ENCODE measurements around the gene VGF. TPM values are rescaled to one million over a fixed set of nuclear protein-coding genes. Genes with fewer than 3 reads are reported as not detected.

The VGF gene
- total RNA-seq, 3 donors from 2014 or later: 0.38 to 0.84 (median 0.46) TPM

GRCh38 chr7:101174322-101174854 lies 9.0 kb upstream of the VGF start:
- H3K4me1 ChIP-seq (ENCODE audit: low read depth): peaks cover 26% of the 10 kb centered on the region
- intact Hi-C loops (cut with DNase I, micrococcal nuclease): no loop called here
- DNase-seq: no peak

GRCh38 chr7:101173752-101174244 lies 8.4 kb upstream of the VGF start:
- Histone ChIP-seq H3K9me3 (no peaks in the 10 kb centered on the region), H3K36me3 (ENCODE audit: low read depth) (no peaks in the 10 kb centered on the region), H3K4me1 (ENCODE audit: low read depth) (peaks cover 28% of the 10 kb centered on the region), H3K4me3 (no peak overlapping the region)
- intact Hi-C loops (cut with DNase I, micrococcal nuclease): no loop called here
- DNase-seq (peak in 1 of 3 donors; percentile 69), ATAC-seq (peak; percentile 63)
- no peak for TF ChIP-seq CTCF (IDR thresholded peaks at IDR 0.05)

More at GRCh38 chr7:101174322-101174854, 9.0 kb upstream of the VGF start:
- TF ChIP-seq CTCF (IDR thresholded peaks at IDR 0.05): no peak
- no peak for ATAC-seq
- Histone ChIP-seq H3K9me3 (no peaks in the 10 kb centered on the region), H3K4me3 (no peak overlapping the region), H3K36me3 (ENCODE audit: low read depth) (no peaks in the 10 kb centered on the region)

- Histone ChIP-seq H3K9me3 (no peaks in the 10 kb centered on the region), H3K36me3 (ENCODE audit: low read depth) (no peaks in the 10 kb centered on the region), H3K4me3 (no peak overlapping the region), H3K4me1 (ENCODE audit: low read depth) (peaks cover 28% of the 10 kb centered on the region)
- intact Hi-C loops (cut with DNase I, micrococcal nuclease): no loop called here
- ATAC-seq (peak; percentile 45), DNase-seq (peak; percentile 68 to 71 (median 68))
- no peak for TF ChIP-seq CTCF (IDR thresholded peaks at IDR 0.05)
Measured at GRCh38 chr7:101172854-101173751, 7.7 kb upstream of the VGF start.

GRCh38 chr7:101172005-101172853 lies 6.9 kb upstream of the VGF start:
- intact Hi-C loops (cut with DNase I, micrococcal nuclease): no loop called here
- no peak overlapping the region for H3K4me3 ChIP-seq

More at GRCh38 chr7:101172005-101172853, 6.9 kb upstream of the VGF start:
- TF ChIP-seq CTCF (IDR thresholded peaks at IDR 0.05): no peak
- H3K36me3 ChIP-seq (ENCODE audit: low read depth): no peaks in the 10 kb centered on the region
- H3K9me3 ChIP-seq: no peaks in the 10 kb centered on the region
- ATAC-seq: peak; percentile 26
- DNase-seq: no peak
- peaks cover 28% of the 10 kb centered on the region for H3K4me1 ChIP-seq (ENCODE audit: low read depth)
